Mesenteric fat pad (tissue), 1 donor: Measurements from ENCODE around the gene COG5. TPM values are rescaled to one million over a fixed set of nuclear protein-coding genes. Genes with fewer than 3 reads are reported as not detected.

Experiments used
- DNase-seq: peaks from one replicate; pipeline ENCODE4 v3.0.0-alpha.2; 2020; ENCODE audit warnings: low spot score
- total RNA-seq: library from RNA; stranded (reverse); fragmentation: NEBNext Ultra II Directional; extraction: Animal tissue kit (Norgen Biotek cat#: 25700); gene quantifications from one replicate; pipeline ENCODE4 v1.2.1, GENCODE V29; 2021
- donor health status: DM: yes; HTN: yes; CAD: no.

The COG5 gene
- total RNA-seq, 1 donor from 2014 or later: 51.6 TPM

GRCh38 chr7:107506674-107507339 lies 56.9 kb downstream of the COG5 start:
- DNase-seq: no peak

- no peak for DNase-seq
Measured at GRCh38 chr7:107505997-107506673, 57.6 kb downstream of the COG5 start.

- DNase-seq: no peak
Measured at GRCh38 chr7:107505362-107505761, 58.4 kb downstream of the COG5 start.

- DNase-seq: no peak
Measured at GRCh38 chr7:107503687-107504086, 60.0 kb downstream of the COG5 start.

GRCh38 chr7:107502797-107503196 lies 60.9 kb downstream of the COG5 start:
- DNase-seq: no peak

GRCh38 chr7:107502154-107502553 lies 61.6 kb downstream of the COG5 start:
- DNase-seq: no peak

GRCh38 chr7:107501593-107501992 lies 62.1 kb downstream of the COG5 start:
- DNase-seq: no peak

- no peak for DNase-seq
Measured at GRCh38 chr7:107499731-107500130, 64.0 kb downstream of the COG5 start.

- no peak for DNase-seq
Measured at GRCh38 chr7:107495516-107495915, 68.2 kb downstream of the COG5 start.

GRCh38 chr7:107494884-107495283 lies 68.8 kb downstream of the COG5 start:
- no peak for DNase-seq

- no peak for DNase-seq
Measured at GRCh38 chr7:107494315-107494751, 69.4 kb downstream of the COG5 start.

- no peak for DNase-seq
Measured at GRCh38 chr7:107492875-107493274, 70.8 kb downstream of the COG5 start.

- DNase-seq: no peak
Measured at GRCh38 chr7:107486041-107486440, 77.7 kb downstream of the COG5 start.

GRCh38 chr7:107482571-107482970 lies 81.1 kb downstream of the COG5 start:
- no peak for DNase-seq

- no peak for DNase-seq
Measured at GRCh38 chr7:107480932-107481331, 82.8 kb downstream of the COG5 start.

- no peak for DNase-seq
Measured at GRCh38 chr7:107479303-107479702, 84.4 kb downstream of the COG5 start.

- DNase-seq: no peak
Measured at GRCh38 chr7:107474104-107474521, 89.6 kb downstream of the COG5 start.

GRCh38 chr7:107472116-107472515 lies 91.6 kb downstream of the COG5 start:
- DNase-seq: no peak

GRCh38 chr7:107471292-107472070 lies 92.2 kb downstream of the COG5 start:
- no peak for DNase-seq

GRCh38 chr7:107469929-107470328 lies 93.8 kb downstream of the COG5 start, which contains the start of gene GPR22:
TSS of gene GPR22 (plus strand) at chr7:107470057. CDS start at chr7:107474061, 4,004 bp downstream.
- no peak for DNase-seq

GRCh38 chr7:107468824-107469223 lies 94.9 kb downstream of the COG5 start:
- DNase-seq: no peak

- DNase-seq: no peak
Measured at GRCh38 chr7:107467972-107468371, 95.7 kb downstream of the COG5 start.
